Esophagus squamous epithelium (tissue), 5 donors: ENCODE data around the gene PPP1R9A. TPM values are rescaled to one million over a fixed set of nuclear protein-coding genes. Genes with fewer than 3 reads are reported as not detected.

Experiments
- DNase-seq: peaks from one replicate; lab custom pipeline; 2025; lab: John Stamatoyannopoulos, UW
- H3K27ac ChIP-seq, 4 donors: fragments of 200-600 bp; sonication (generic); one replicate each; pipeline ENCODE4 v1.5.1; 2016 to 2019; ENCODE audit warnings: mild to moderate bottlenecking in 1 of 4
- H3K27me3 ChIP-seq, 4 donors: fragments of 200-600 bp; sonication (generic); 1 replicate in 3 of 4; 2 replicates in 1 of 4; pipeline versions ENCODE4 v1.5.1 to v1.6.0; 2017 to 2021; ENCODE audit warnings: antibody characterized with exemption in 1 of 4
- H3K36me3 ChIP-seq, 3 donors: fragments of 200-600 bp; sonication (generic); one replicate each; pipeline ENCODE4 v1.5.1; 2016 to 2019
- H3K4me1 ChIP-seq, 3 donors: fragments of 200-600 bp; sonication (generic); one replicate each; pipeline ENCODE4 v1.5.1; 2017 to 2019
- H3K4me3 ChIP-seq, 4 donors: fragments of 200-600 bp; sonication (generic); 1 replicate in 3 of 4; 2 replicates in 1 of 4; pipeline ENCODE4 v1.5.1; 2016 to 2019; ENCODE audit warnings: mild to moderate bottlenecking in 2 of 4, moderate library complexity in 1 of 4
- H3K9me3 ChIP-seq, 3 donors: fragments of 200-600 bp; sonication (generic); one replicate each; pipeline ENCODE4 v1.5.1; 2016 to 2019
- POLR2A ChIP-seq, 4 donors: fragments of 450-650 bp; IDR thresholded peaks; one replicate each; pipeline ENCODE4 v1.6.1; 2017; ENCODE audit warnings: antibody characterized with exemption in 4 of 4, mild to moderate bottlenecking in 4 of 4, moderate library complexity in 3 of 4
- WGBS, 2 donors: methylation state at CpG; one replicate each; pipeline ENCODE4 v1.1.5; 2018; 5-methylcytosine and 5-hydroxymethylcytosine counted together
- intact Hi-C: fragments of 100-400 bp; cut with DNase I; formaldehyde crosslinking; loops from one replicate; pipeline ENCODE4 v1.15.0; 2022
- total RNA-seq, 4 donors: library from RNA; depleted of rRNA; stranded (reverse); fragments of >200 nt; gene quantifications; one replicate each; pipeline ENCODE4 v1.1.0, GENCODE V29; 2016
- TF ChIP-seq, protein P1 (sequence below), 6 experiments: fragments of 450-650 bp in 4 of 6; fragments of 200-600 bp in 2 of 6; sonication (generic) in 2 of 6; IDR thresholded peaks; one replicate each; pipeline ENCODE4 v1.5.1; 2016 to 2019; ENCODE audit warnings: antibody characterized with exemption in 6 of 6, mild to moderate bottlenecking in 4 of 6, moderate library complexity in 4 of 6
- donor health status: DM: yes; HTN: yes; CAD: no.

The PPP1R9A gene
- total RNA-seq, 4 donors from 2014 or later, result 0.04 to 6.3 (median 1.0) TPM

DNA sequence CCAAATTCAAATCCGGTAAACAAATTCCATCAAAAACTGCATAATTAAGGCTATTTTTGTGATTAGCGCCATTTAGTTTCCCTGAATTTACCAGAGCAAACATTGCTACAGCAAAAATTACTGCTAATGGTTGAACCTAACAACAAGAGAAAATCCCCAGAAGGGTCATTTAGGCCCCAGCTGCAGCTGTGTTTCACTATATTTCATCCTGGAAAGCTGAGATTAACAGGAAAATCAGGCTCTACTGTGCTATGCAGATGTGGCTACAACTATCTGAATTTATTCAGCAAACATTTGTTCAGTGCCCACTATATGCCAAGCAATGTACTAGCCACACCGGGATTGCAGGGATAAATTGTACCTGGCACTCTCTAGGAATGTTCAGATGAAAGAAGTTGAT is 312.9 kb downstream of the PPP1R9A start:
- Histone ChIP-seq H3K4me1 (no peaks in the 10 kb centered on the region), H3K9me3 (no peaks in the 10 kb centered on the region), H3K27me3 (no peaks in the 10 kb centered on the region), H3K27ac (no peak overlapping the region), H3K4me3 (no peak overlapping the region), H3K36me3 (no peaks in the 10 kb centered on the region)
- no peak for TF ChIP-seq POLR2A (IDR thresholded peaks at IDR 0.05)
- TF ChIP-seq, protein P1, sequence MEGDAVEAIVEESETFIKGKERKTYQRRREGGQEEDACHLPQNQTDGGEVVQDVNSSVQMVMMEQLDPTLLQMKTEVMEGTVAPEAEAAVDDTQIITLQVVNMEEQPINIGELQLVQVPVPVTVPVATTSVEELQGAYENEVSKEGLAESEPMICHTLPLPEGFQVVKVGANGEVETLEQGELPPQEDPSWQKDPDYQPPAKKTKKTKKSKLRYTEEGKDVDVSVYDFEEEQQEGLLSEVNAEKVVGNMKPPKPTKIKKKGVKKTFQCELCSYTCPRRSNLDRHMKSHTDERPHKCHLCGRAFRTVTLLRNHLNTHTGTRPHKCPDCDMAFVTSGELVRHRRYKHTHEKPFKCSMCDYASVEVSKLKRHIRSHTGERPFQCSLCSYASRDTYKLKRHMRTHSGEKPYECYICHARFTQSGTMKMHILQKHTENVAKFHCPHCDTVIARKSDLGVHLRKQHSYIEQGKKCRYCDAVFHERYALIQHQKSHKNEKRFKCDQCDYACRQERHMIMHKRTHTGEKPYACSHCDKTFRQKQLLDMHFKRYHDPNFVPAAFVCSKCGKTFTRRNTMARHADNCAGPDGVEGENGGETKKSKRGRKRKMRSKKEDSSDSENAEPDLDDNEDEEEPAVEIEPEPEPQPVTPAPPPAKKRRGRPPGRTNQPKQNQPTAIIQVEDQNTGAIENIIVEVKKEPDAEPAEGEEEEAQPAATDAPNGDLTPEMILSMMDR (IDR thresholded peaks at IDR 0.05), result no peak
- 81 to 85% methylated on average over 3 of the region's 3 CpGs for WGBS, 2 donors
- intact Hi-C loops, result no loop called here
- no peak for DNase-seq

DNA sequence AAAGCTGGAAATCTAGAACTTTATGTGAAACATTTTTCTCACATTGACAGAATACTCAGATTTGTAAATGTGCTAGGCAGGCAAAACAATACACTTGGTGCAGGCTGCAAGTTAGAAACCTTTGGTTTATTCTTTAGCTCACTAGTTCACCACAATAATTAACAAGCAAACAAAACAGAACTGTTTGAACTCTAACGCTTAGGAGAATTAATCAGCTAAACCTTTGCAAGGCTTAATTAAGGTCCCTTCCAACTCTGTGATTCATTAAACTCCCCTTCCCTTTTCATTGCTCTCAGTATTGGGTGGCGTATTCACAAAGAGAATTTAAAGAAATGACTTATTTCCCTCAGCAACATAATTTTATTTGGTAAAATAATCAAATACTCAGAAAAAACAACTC is 317.9 kb downstream of the PPP1R9A start:
- no peak for DNase-seq
- intact Hi-C loops, result no loop called here
- 60 to 63% methylated on average over 2 of the region's 2 CpGs for WGBS, 2 donors
- Histone ChIP-seq H3K9me3 (no peaks in the 10 kb centered on the region), H3K27me3 (no peaks in the 10 kb centered on the region), H3K4me3 (no peak overlapping the region), H3K4me1 (no peaks in the 10 kb centered on the region), H3K36me3 (no peaks in the 10 kb centered on the region), H3K27ac (no peak overlapping the region)
- no peak for TF ChIP-seq POLR2A (IDR thresholded peaks at IDR 0.05)
- TF ChIP-seq, protein P1 (IDR thresholded peaks at IDR 0.05), result no peak

DNA sequence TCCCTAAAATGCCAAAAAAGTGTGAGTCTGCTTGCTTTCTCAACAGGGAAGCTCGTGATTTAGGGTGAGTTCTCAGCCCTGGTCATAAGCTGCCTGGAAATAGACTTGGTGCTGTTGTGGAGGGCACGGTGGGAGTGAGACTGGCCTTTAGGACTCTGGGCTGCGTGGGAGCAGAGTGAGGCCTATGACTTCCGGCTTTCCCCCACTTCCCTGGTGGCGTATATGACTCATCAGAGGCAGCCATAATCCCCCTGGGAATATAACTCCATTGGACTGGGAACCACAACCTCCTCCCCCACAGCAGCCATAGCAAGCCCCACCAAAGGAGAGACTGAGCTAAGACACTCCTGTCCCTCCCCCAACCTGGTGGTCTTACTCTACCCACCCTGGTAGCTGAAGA is 321.9 kb downstream of the PPP1R9A start:
- no peaks in the 10 kb centered on the region for H3K9me3 ChIP-seq
- H3K36me3 ChIP-seq, result no peaks in the 10 kb centered on the region
- DNase-seq, result no peak
- H3K27ac ChIP-seq, result no peak overlapping the region
- TF ChIP-seq, protein P1 (IDR thresholded peaks at IDR 0.05), result no peak
- no peak for TF ChIP-seq POLR2A (IDR thresholded peaks at IDR 0.05)
- no peaks in the 10 kb centered on the region for H3K27me3 ChIP-seq
- H3K4me1 ChIP-seq, result no peaks in the 10 kb centered on the region
- no peak overlapping the region for H3K4me3 ChIP-seq
- intact Hi-C loops, result no loop called here
- 60 to 76% methylated on average over 4 to 5 of the region's 5 CpGs for WGBS, 2 donors

DNA sequence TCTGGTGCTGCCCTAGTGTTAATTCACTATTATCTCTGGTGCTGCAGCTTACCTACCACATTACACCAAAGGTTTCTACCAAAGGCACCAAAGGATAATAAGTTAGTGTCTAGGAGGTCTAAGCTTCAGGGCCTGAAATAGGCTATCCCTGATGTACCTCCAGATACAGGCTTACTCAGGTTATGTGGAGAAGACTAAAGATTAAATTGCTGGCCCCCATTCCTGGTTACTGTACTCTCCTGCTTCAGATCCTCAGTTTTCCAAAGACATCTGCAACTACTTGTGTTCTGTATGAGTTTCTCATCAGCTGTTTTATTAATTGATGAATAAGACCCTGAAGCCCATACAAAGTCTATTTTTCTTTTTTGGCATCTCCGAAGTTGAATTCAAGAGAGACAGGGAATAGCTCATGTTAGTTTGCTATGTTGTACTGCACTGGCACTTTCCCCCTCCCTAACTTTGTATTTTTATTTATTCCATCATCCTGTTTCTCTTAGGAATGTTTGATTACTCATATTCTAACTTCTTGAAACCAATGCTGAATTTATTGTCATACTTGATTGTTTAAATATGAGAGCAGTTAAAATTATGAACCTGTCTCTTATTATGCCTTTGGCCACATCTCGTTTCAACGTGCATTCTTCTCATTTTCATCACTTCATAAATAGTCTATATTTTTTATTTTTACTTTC is 331.0 kb downstream of the PPP1R9A start:
- TF ChIP-seq, protein P1 (IDR thresholded peaks at IDR 0.05), result no peak
- TF ChIP-seq POLR2A (IDR thresholded peaks at IDR 0.05), result no peak

DNA sequence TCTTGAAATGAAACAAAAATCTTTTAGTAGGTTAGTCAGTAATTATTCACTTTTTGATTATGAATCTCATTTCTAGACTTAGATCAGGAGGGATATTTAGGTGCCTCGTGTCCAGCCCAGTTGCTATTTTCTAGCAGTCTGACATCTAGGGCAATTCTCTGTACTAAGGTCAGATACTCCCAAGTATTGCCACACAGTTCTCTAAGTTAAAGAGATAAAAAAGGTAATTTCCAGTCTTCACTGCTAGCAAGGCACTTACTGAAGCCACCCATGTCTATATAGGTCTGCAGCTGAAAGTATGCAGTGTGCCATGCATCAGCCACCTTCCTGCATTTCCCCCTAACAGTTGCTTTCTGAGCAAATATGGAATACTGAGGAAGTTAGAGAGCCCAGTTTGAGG is 333.5 kb downstream of the PPP1R9A start:
- H3K4me3 ChIP-seq, result no peak overlapping the region
- intact Hi-C loops, result no loop called here
- DNase-seq, result no peak
- H3K27me3 ChIP-seq, result no peaks in the 10 kb centered on the region
- no peak overlapping the region for H3K27ac ChIP-seq
- H3K36me3 ChIP-seq, result no peaks in the 10 kb centered on the region
- TF ChIP-seq, protein P1 (IDR thresholded peaks at IDR 0.05), result no peak
- no peak for TF ChIP-seq POLR2A (IDR thresholded peaks at IDR 0.05)
- WGBS, 2 donors, result 85 to 88% methylated on average over 1 of the region's 1 CpG
- no peaks in the 10 kb centered on the region for H3K4me1 ChIP-seq
- no peaks in the 10 kb centered on the region for H3K9me3 ChIP-seq

More for the DNA sequence above, 331.0 kb downstream of the PPP1R9A start:
- Histone ChIP-seq H3K27ac (no peak overlapping the region), H3K4me3 (no peak overlapping the region), H3K9me3 (no peaks in the 10 kb centered on the region), H3K27me3 (no peaks in the 10 kb centered on the region), H3K4me1 (no peaks in the 10 kb centered on the region), H3K36me3 (no peaks in the 10 kb centered on the region)
- no peak for DNase-seq
- WGBS, 2 donors, result 51 to 54% methylated on average over 3 of the region's 3 CpGs
- intact Hi-C loops, result no loop called here
